T-cell (primary cell): ENCODE results near the gene ADD3. TPM values are rescaled to one million over a fixed set of nuclear protein-coding genes. Genes with fewer than 3 reads are reported as not detected.
"Not testable (repeated sequence)": the region's sequence is repeated elsewhere in the genome, so short reads cannot be mapped to it uniquely, and the experiment has no call there.

Source experiments
- ATAC-seq, 4 experiments: fragments of 200-7000 bp in 3 of 4; fragments of 150-1000 bp in 1 of 4; cut with Tn5 transposase; replicated peaks in 1 of 4; 1 replicate in 3 of 4; 2 replicates in 1 of 4; pipeline ENCODE4 v1.10.0; 2021; ENCODE audit warnings: moderate library complexity in 3 of 4, mild to moderate bottlenecking in 2 of 4, moderate number of reproducible peaks in 1 of 4
- CTCF ChIA-PET, 2 donors: fragments of 300-600 bp; sonication (Branson Sonifier 250); formaldehyde crosslinking; loops; one replicate each; lab custom pipeline; 2022; ENCODE audit warnings: antibody characterized with exemption in 2 of 2; lab: Charles Lee
- POLR2A ChIA-PET, 2 donors: fragments of 300-600 bp; sonication (Branson Sonifier 250); formaldehyde crosslinking; loops; one replicate each; lab custom pipeline; 2022; ENCODE audit warnings: antibody characterized with exemption in 2 of 2; lab: Charles Lee
- DNase-seq, 35 experiments: peaks; one replicate each; pipeline versions ENCODE4 v3.0.0 to v3.0.0-alpha.2; 2013 to 2023
- H3K27ac ChIP-seq: one replicate; pipeline ENCODE4 v1.5.1; 2013; ENCODE audit warnings: low read length
- H3K27me3 ChIP-seq, 2 experiments: replicated peaks in 1 of 2; 1 replicate in 1 of 2; 2 replicates in 1 of 2; pipeline versions ENCODE4 v1.6.1 to v1.7.0; 2013; ENCODE audit warnings: low read length in 1 of 2, mixed read lengths in 1 of 2; ENCODE audit not compliant: control insufficient read depth in 2 of 2, insufficient read depth in 2 of 2; ENCODE audit errors: extremely low read depth in 1 of 2
- H3K36me3 ChIP-seq, 2 donors: 1 replicate in 1 of 2; 2 replicates in 1 of 2; pipeline versions ENCODE4 v1.6.1 to v1.7.0; 2013; ENCODE audit warnings: low read length in 1 of 2; ENCODE audit not compliant: control insufficient read depth in 2 of 2, insufficient read depth in 1 of 2; ENCODE audit errors: extremely low read depth in 1 of 2
- H3K4me1 ChIP-seq, 2 experiments: 1 replicate in 1 of 2; 2 replicates in 1 of 2; pipeline versions ENCODE4 v1.6.1 to v1.7.0; 2013; ENCODE audit warnings: low read length in 2 of 2, mixed read lengths in 1 of 2; ENCODE audit not compliant: insufficient read depth in 2 of 2, control insufficient read depth in 1 of 2; ENCODE audit errors: extremely low read depth in 1 of 2
- H3K4me3 ChIP-seq, 2 donors: 1 replicate in 1 of 2; 2 replicates in 1 of 2; pipeline versions ENCODE4 v1.5.1 to v1.7.0; 2013; ENCODE audit warnings: mild to moderate bottlenecking in 2 of 2, low read length in 1 of 2, moderate library complexity in 1 of 2; ENCODE audit not compliant: control insufficient read depth in 1 of 2; ENCODE audit errors: extremely low read depth in 1 of 2
- H3K9me3 ChIP-seq: 2 replicates; pipeline ENCODE4 v1.7.0; 2013
- H3K27ac Mint-ChIP-seq, 2 donors: one replicate each; pipeline ENCODE4 v1.8.0; 2020 to 2021; ENCODE audit warnings: mild to moderate bottlenecking in 2 of 2, mixed read lengths in 2 of 2
- H3K27me3 Mint-ChIP-seq, 2 donors: one replicate each; pipeline ENCODE4 v1.8.0; 2021 to 2022; ENCODE audit warnings: mixed read lengths in 2 of 2
- H3K36me3 Mint-ChIP-seq: one replicate; pipeline ENCODE4 v1.8.0; 2021; ENCODE audit warnings: mixed read lengths
- H3K4me1 Mint-ChIP-seq, 3 donors: one replicate each; pipeline ENCODE4 v1.8.0; 2020 to 2022; ENCODE audit warnings: mixed read lengths in 3 of 3, mild to moderate bottlenecking in 1 of 3
- H3K4me3 Mint-ChIP-seq, 3 donors: one replicate each; pipeline ENCODE4 v1.8.0; 2020 to 2022; ENCODE audit warnings: mild to moderate bottlenecking in 3 of 3, mixed read lengths in 3 of 3, moderate library complexity in 3 of 3
- H3K9me3 Mint-ChIP-seq, 3 donors: one replicate each; pipeline ENCODE4 v1.8.0; 2020 to 2022; ENCODE audit warnings: mixed read lengths in 3 of 3
- WGBS: methylation state at CpG from one replicate; pipeline ENCODE4 v1.1.5; 2013; ENCODE audit warnings: missing lambda C conversion rate; ENCODE audit not compliant: insufficient coverage; 5-methylcytosine and 5-hydroxymethylcytosine counted together
- total RNA-seq, 35 experiments: library from RNA in 6 of 35; stranded (reverse) in 6 of 35; fragments of 120-200 nt in 1 of 35; gene quantifications; one replicate each; pipeline versions ENCODE4 v1.2.1 to v1.2.4 and lab custom pipeline; 2013 to 2026

The ADD3 gene
- total RNA-seq, 5 donors from 2014 or later (not counting 1 experiment from before 2014, with no cell fraction given), result 296 to 481 (median 303) TPM

DNA sequence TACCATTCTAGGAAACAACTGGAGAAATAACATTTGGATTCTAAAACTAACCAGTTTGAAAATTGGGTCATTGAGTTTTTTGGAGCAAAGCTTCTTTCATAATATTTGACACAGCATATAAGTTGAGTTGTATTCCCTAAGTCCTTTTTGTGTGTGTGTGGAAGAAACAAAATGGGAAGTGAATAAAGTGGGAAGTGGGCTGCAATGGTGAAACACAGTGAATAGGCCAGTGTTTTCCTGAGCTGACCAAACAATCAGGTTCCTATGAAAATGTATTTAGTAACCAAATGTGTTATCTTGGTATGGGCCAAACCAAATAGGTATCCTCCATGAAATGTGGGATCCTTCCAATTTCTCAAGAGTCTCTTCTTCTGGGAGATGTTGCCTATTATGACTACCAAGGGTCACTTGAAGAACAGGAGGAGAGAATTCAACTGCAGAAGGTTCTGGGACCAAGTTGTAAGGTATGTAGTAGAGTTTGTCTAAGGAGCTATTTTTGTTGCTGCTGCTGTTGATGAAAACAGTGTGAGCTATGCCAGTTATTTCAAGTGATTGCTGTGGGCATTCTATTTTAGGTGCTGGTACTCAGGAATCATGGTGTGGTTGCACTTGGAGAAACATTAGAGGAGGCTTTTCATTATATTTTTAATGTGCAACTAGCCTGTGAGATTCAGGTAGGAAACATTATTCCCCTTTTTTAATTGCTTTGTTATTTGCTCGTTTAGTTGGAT lies 111.3 kb downstream of the ADD3 start:
- H3K36me3 ChIP-seq, result peaks cover 6 to 86% of the 10 kb centered on the region in 2 donors
- Mint-ChIP-seq H3K4me3 (no peak overlapping the region), H3K27me3 (no peaks in the 10 kb centered on the region), H3K4me1 (peaks cover 2 to 13% (median 7%) of the 10 kb centered on the region in 3 donors), H3K36me3 (peaks cover 66% of the 10 kb centered on the region), H3K27ac (peak overlapping the region; percentile 28 to 39), H3K9me3 (no peaks in the 10 kb centered on the region)
- no peak overlapping the region for H3K4me3 ChIP-seq
- H3K4me1 ChIP-seq, result no peaks in the 10 kb centered on the region
- ATAC-seq (no peak), DNase-seq (no peak)
- ChIA-PET POLR2A (interaction anchor here (0.5 to 0.7 kb wide), 3 partner anchors 26 to 173 kb away, joined by 3 to 4 read pairs (median 3); no protein-coding TSS in a partner anchor), CTCF (interaction anchor here in 1 of 2 donors (1.2 kb wide), 1 partner anchor 13 kb away, joined by 4 read pairs; no protein-coding TSS in a partner anchor)
- no CpG with 5 or more reads among the region's 1 CpG for WGBS
- no peaks in the 10 kb centered on the region for H3K9me3 ChIP-seq
- H3K27ac ChIP-seq, result no peak overlapping the region
- H3K27me3 ChIP-seq, result no peaks in the 10 kb centered on the region

DNA sequence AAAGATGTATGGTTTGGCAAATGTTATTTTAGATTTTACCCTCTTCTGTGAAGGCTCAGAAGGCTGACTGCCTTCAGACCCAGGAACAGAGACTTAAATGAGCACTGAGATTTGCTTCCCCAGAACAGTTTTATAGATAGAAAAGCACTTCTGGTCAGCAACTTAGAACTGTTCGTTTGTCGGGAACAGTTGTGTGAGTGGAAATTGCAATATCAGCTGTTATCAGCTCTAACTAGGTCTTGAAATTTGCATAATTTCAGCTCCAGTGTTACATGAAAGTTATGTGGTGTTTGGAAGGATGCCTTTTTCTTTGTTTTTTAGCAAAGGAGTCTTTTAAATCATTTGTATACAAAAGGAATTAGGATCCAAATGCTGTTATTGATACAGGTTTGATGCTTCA lies 115.8 kb downstream of the ADD3 start:
- Histone ChIP-seq H3K27ac (no peak overlapping the region), H3K9me3 (no peaks in the 10 kb centered on the region), H3K27me3 (no peaks in the 10 kb centered on the region), H3K4me3 (no peak overlapping the region), H3K36me3 (peaks cover 0 to 80% of the 10 kb centered on the region in 2 donors), H3K4me1 (no peaks in the 10 kb centered on the region)
- 60% methylated on average over 1 of the region's 2 CpGs for WGBS
- H3K4me1 Mint-ChIP-seq, result peaks cover 0 to 5% (median 2%) of the 10 kb centered on the region in 3 donors
- H3K27me3 Mint-ChIP-seq, result no peaks in the 10 kb centered on the region
- H3K4me3 Mint-ChIP-seq, result no peak overlapping the region
- ChIA-PET POLR2A (no interaction called here), CTCF (no interaction called here)
- peak overlapping the region; percentile 8 to 44 for H3K27ac Mint-ChIP-seq
- DNase-seq (no peak), ATAC-seq (no peak)
- no peaks in the 10 kb centered on the region for H3K9me3 Mint-ChIP-seq
- peaks cover 59% of the 10 kb centered on the region for H3K36me3 Mint-ChIP-seq

DNA sequence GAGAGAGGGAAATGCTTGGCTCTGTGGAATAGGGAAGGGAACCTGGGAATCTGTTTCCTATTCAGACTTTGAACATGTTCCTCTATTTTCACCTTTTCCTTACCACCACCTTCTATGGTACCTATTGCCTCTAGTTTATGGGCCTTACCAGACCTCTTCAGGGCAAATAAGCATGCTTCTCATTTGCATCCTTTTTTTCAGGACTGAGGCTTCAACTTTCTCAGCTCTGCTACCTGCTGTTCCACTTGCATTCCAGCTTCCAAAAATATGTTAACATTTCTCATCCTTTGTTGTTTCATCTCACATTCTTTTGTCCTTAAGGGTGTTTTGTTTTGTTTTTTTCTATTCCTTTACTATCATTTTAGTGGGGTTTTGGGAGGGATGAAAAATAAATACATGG lies 121.7 kb downstream of the ADD3 start:
- no peaks in the 10 kb centered on the region for H3K4me1 ChIP-seq
- peaks cover 45% of the 10 kb centered on the region for H3K36me3 Mint-ChIP-seq
- peaks cover 6 to 82% of the 10 kb centered on the region in 2 donors for H3K36me3 ChIP-seq
- ATAC-seq, result no peak
- no peak overlapping the region for H3K4me3 ChIP-seq
- H3K27me3 Mint-ChIP-seq, result no peaks in the 10 kb centered on the region
- no peaks in the 10 kb centered on the region for H3K9me3 ChIP-seq
- DNase-seq, result no peak
- H3K27ac Mint-ChIP-seq, result peak overlapping the region; percentile 72 to 82
- no peaks in the 10 kb centered on the region for H3K9me3 Mint-ChIP-seq
- ChIA-PET POLR2A (interaction anchor here in 1 of 2 donors (0.6 kb wide), 1 partner anchor 67 kb away, joined by 5 read pairs; no protein-coding TSS in a partner anchor), CTCF (interaction anchor here in 1 of 2 donors (0.7 kb wide), 1 partner anchor 21 kb away, joined by 9 read pairs; no protein-coding TSS in a partner anchor)
- no peak overlapping the region for H3K27ac ChIP-seq
- H3K27me3 ChIP-seq, result no peaks in the 10 kb centered on the region
- no peak overlapping the region for H3K4me3 Mint-ChIP-seq
- peaks cover 0 to 5% (median 0%) of the 10 kb centered on the region in 3 donors for H3K4me1 Mint-ChIP-seq

DNA sequence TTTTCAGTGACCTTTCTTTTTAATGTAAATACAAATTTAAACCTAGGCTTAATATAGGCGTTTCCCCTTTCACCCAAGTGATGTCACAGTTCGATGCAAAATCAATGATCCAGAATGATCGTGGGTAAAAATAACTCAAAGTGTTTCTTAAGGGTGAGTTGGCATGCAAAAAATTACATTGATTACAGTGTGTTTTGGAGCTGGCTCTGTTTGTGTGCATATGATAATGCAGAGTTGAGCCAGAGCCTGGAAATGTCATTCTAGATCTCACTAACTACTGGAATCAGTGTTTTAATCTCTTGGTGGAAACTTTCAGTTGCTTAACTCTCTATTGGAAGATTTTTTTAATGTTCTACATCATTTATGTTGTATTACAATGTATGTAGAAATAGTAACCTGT lies 127.1 kb downstream of the ADD3 start:
- DNase-seq, result no peak
- Mint-ChIP-seq H3K36me3 (peaks cover 17% of the 10 kb centered on the region), H3K9me3 (no peaks in the 10 kb centered on the region), H3K4me3 (no peak overlapping the region), H3K27me3 (no peaks in the 10 kb centered on the region), H3K4me1 (peaks cover 17 to 23% (median 17%) of the 10 kb centered on the region in 3 donors), H3K27ac (no peak overlapping the region)
- ChIA-PET CTCF (interaction anchor here (0.6 to 1.6 kb wide), 4 partner anchors 141 to 408 kb away, joined by 3 to 5 read pairs (median 4); no protein-coding TSS in a partner anchor), POLR2A (no interaction called here)
- Histone ChIP-seq H3K36me3 (peaks cover 6 to 41% of the 10 kb centered on the region in 2 donors), H3K27ac (no peak overlapping the region), H3K9me3 (no peaks in the 10 kb centered on the region), H3K4me1 (peaks cover 0 to 2% of the 10 kb centered on the region in 2 experiments), H3K4me3 (no peak overlapping the region), H3K27me3 (no peaks in the 10 kb centered on the region)
- no CpG with 5 or more reads among the region's 3 CpGs for WGBS
- ATAC-seq, result no peak

DNA sequence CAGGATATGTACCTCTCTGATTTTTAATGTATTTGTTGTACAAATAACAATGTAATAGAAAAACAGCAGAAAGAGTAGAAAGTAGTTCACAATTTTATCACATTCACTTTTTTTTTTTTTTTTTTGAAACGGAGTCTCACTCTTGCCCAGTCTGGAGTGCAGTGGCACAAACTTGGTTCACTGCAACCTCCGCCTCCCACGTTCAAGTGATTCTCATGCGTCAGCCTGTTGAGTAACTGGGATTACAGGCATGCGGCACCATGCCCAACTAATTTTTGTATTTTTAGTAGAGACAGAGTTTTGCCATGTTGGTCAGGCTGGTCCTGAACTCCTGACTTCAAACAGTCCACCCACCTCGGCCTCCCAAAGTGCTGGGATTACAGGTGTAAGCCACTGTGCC lies 128.1 kb downstream of the ADD3 start:
- ATAC-seq, H3K27me3 Mint-ChIP-seq: not testable (repeated sequence)
- POLR2A ChIA-PET, result interaction anchor here in 1 of 2 donors (1.0 kb wide), 1 partner anchor 143 kb away, joined by 3 read pairs; no protein-coding TSS in a partner anchor

DNA sequence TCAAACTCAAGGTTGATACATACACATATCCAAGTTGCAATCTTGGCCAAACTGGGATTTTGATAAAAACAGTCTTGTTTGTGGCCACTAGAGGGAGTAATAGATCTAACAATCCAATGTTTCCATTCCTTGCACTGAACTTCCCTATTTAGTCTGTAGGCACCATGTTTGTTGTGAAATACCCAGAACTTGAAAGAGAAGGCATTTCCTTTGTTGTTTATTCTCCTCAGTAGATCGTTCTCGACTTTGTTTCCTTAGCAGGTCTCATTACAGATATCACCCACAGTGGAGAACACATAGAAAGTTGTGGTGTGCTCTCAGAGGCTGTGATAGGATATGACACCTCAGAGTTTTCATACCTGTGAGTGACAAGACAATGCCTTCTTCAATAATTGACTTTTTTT lies 129.4 kb downstream of the ADD3 start:
- DNase-seq, result peak in 5 of 35 experiments; percentile 4 to 75 (median 14)

More for the DNA sequence above, 128.1 kb downstream of the ADD3 start:
- H3K4me1 Mint-ChIP-seq, result peaks cover 17 to 23% (median 19%) of the 10 kb centered on the region in 3 donors
- 100% methylated on average over 5 of the region's 6 CpGs for WGBS
- CTCF ChIA-PET, result interaction anchor here (0.7 to 1.6 kb wide), 7 partner anchors 73 to 407 kb away, joined by 3 to 5 read pairs (median 4); no protein-coding TSS in a partner anchor
- H3K4me1 ChIP-seq, H3K4me3 Mint-ChIP-seq, DNase-seq, H3K9me3 Mint-ChIP-seq, H3K9me3 ChIP-seq, H3K4me3 ChIP-seq, H3K27me3 ChIP-seq, H3K27ac ChIP-seq, H3K27ac Mint-ChIP-seq: not testable (repeated sequence)
- peaks cover 0 to 32% of the 10 kb centered on the region in 2 donors for H3K36me3 ChIP-seq
- H3K36me3 Mint-ChIP-seq, result peaks cover 12% of the 10 kb centered on the region

More for the DNA sequence above, 129.4 kb downstream of the ADD3 start:
- Histone ChIP-seq H3K27ac (peak overlapping the region; percentile 39), H3K9me3 (no peaks in the 10 kb centered on the region), H3K4me1 (peaks cover 3 to 5% of the 10 kb centered on the region in 2 experiments), H3K4me3 (no peak overlapping the region), H3K27me3 (no peaks in the 10 kb centered on the region), H3K36me3 (peaks cover 0 to 19% of the 10 kb centered on the region in 2 donors)
- ChIA-PET POLR2A (interaction anchor here in 1 of 2 donors (0.6 kb wide), 1 partner anchor 72 kb away, joined by 3 read pairs; no protein-coding TSS in a partner anchor), CTCF (interaction anchor here (0.5 to 2.8 kb wide), 43 partner anchors 15 to 256 kb away, joined by 3 to 43 read pairs (median 6); partner anchors contain the start of gene SMNDC1 (in 1 of the 2))
- no peak overlapping the region for H3K4me3 Mint-ChIP-seq
- peaks cover 28 to 29% (median 28%) of the 10 kb centered on the region in 3 donors for H3K4me1 Mint-ChIP-seq
- no peaks in the 10 kb centered on the region for H3K9me3 Mint-ChIP-seq
- no peaks in the 10 kb centered on the region for H3K27me3 Mint-ChIP-seq
- H3K36me3 Mint-ChIP-seq, result peaks cover 7% of the 10 kb centered on the region
- peak overlapping the region in 1 of 2 donors; percentile 21 for H3K27ac Mint-ChIP-seq
- peak; percentile 58 to 69 (median 64) for ATAC-seq
- no CpG with 5 or more reads among the region's 2 CpGs for WGBS
